ENCODE results near the gene PPIH.

DNA sequence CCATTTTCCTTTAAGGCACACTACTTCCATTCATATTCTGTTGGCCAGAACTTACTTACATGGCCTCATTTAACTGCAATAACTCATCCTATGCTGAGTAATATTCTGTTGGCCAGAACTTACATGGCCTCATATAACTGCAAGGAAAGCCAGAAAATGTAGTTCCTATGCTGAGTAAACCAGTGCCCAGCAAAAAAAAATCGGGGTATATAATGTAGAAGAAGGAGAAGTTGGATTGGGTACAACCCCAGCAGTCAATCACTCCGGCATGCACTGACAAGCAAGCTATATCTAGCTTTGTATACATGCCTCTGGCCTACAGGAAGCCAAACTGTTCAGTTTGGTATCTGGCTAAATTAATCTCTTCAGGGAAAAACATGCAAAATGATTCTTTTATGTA is 39.4 kb upstream of the PPIH start:
- TF ChIP-seq CTCF (IDR thresholded peaks at IDR 0.05): no peak
- TF ChIP-seq EP300 (IDR thresholded peaks at IDR 0.05): no peak
- no peak for TF ChIP-seq POLR2AphosphoS5 (IDR thresholded peaks at IDR 0.05)
